ENCODE measurements around the gene PITPNB.

PITPNB gene

DNA sequence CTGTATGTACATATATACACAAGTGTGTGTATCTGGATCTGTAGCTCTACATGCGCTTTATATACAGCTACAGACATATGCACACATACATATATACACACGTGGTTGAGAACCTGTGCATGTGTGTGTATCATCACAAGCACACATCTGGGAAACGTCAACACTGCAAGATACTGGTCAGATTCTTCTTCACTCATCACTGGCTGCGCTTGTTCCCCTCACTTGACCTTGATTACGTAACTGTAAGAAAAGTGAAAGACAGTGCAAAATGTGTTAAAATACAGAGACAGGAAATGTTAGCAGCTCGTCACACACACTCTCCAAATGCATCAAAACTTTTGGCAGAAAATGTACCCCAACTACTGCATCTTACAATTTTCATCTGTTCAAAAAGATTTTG, 65.6 kb downstream of the PITPNB start:
- no peak for DNase-seq

GRCh38 chr22:27851974-27852746, 66.9 kb downstream of the PITPNB start:
- DNase-seq = no peak

DNA sequence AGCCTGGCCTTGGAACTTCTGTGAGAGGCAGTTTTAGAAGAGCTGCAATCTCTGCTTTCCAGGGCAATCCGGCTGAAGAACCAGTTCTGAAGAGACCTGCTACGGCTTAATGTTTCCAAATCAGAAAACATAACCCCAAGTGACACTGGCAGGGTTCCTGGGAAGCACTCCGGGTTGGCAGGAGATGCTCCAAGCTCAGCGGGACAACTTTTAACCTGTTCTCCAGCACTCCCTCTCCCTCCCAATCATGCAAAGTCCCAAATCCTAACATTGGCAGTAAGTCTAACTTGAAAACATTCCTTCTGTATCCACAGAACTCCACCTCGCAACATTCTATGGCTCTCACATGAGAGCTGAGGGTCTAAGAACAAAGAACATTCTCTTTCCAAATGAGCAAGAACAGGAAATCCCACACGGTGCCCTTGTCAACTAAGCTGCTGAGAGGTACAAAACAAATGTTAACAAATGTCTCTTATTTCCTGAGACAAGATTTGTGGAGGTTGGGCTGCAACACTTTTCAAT, 69.0 kb downstream of the PITPNB start:
- no peak for DNase-seq

GRCh38 chr22:27848005-27848404, 71.1 kb downstream of the PITPNB start:
- no peak for DNase-seq

DNA sequence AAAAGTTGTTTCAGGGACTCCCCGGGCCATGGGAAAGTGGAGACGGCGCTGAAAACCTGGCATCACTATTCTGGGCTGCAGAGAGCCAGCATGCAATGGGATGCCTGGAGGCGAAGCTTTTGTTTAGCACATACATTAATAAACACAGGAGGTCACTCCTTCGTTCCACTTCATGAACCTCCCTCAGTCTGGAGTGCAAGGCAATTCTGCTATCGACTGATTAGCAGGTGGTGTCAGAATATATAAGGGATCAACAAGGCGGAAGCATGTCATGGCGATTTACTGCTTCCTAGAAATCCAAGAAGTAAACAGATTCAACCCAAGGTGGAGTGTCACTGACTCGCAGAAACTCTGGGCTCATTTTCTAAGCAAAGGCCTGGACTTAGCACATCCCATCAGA, 72.1 kb downstream of the PITPNB start:
- DNase-seq = no peak

DNA sequence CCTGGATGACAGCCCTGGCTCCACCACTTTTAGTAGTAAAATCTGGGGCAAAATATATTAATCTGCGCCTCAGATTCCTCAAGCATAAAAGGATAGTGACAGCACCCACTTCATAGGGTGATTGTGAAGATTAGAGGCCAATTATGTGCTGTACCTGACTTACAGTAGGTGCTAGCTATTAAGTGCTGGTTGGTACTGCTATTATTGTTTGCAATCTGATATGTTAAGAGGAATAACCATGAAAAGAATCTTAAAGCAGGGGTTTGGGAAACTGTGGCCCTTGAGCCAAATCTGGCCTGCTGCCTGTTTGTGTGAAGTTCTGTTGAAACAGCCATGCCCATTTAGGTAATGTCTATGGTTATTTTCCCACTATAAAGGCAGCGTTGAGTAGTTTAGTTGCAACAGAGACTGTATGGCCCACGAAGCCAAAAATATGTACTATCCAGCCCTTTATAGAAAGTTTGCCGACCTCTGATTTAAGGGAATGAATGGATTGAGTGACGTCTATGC, 72.8 kb downstream of the PITPNB start:
- DNase-seq = no peak

DNA sequence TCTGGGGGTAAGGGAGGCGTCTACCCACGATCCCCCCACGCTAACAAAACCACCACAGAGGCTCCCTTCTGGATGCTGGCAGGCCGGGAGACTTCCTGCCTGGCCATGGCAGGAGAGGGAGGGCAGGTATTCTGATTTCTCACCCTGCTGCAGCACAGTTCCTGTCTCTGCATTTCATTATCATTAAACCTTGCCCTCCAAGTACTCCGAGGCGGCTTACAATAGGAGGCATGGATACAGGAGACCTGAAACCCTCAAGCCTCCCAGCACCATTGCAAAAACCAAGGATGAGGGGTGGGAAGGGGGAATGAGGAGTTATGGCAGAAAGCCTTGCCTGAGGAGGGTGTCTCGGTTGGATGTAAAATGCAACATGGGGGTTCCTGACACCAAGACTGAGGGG, 73.4 kb downstream of the PITPNB start:
- no peak for DNase-seq

DNA sequence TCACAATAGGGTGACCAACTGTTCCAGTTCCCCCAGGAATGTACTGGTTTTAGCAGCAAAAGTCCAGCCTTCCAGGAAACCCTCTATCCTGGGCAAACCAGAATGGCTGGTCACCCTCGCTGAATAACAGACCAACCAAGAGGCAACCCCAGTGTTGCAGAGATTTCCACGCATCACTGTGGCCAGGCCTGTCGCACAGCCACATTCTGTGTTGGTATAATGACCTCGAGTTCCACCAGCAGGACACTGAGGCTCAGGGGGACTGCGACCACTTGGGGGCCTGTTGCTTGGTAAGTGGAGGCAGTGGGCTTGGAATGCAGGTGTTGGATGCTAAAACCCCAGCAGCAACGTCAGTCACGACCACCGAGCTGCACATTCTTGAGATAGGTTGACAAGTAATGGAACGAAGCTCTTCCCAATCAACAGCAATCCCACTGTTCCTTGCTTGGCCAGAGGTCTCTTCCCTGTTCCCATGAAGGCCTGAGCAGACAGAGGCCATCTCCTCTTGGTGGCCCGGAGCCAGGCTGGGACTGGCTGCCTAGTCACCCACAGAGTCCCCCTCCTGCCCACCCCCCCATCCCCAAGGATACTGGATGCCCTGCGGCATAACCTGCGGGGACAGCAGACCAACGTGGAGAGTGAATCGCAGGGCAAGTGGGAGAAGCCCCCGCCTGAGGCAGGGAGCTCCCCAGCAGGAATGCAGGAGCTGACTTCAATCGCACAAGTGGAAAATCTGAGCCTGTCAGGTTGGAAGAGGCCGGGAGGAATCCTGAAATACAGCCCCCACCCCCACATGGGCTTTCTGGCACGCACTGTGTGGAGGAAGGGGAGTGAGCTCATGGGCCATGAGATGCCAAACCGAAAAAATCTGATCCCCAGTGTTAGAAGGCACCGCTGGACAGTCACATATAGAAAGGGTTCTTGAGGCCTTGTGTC, 74.1 kb downstream of the PITPNB start:
- DNase-seq = no peak

DNA sequence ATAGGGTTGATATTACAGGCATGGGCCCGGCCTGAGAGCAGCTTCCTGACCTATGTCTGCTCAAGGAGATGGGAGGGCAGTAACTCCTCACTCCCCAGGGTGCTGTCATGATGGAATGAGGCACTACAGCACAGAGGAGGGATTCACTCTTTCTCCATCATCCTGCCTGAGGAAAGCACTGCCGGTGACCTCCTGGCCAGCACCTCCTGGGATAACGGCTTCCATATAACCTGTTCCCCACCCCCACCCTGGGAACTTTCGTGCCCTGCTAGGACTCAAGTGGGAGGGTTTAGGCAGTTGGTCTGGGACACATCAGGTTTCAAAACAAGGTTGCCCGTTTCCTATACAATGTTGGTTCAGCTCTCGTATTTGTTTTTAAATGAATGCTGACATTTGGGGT, 74.8 kb downstream of the PITPNB start:
- no peak for DNase-seq

DNA sequence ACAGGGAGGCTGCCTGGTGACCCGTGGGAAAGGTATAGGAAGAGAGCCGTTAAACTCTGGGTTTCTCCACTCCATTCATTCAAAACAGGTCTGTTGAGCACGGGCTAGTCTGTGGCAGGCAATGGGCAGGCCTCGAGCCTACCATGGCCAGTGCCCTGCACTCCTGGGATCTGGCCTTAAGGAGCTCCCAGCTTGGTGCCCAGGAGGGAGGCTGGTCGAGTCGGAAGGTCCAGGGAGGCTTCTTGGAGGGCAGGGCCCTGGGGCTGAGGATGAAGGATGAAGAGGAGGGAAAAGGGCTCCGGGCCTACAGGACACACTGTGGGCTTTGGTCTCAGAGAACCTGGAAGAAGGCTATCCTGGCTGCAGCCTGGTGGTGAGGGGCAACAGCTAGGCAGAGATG, 75.6 kb downstream of the PITPNB start:
- no peak for DNase-seq

DNA sequence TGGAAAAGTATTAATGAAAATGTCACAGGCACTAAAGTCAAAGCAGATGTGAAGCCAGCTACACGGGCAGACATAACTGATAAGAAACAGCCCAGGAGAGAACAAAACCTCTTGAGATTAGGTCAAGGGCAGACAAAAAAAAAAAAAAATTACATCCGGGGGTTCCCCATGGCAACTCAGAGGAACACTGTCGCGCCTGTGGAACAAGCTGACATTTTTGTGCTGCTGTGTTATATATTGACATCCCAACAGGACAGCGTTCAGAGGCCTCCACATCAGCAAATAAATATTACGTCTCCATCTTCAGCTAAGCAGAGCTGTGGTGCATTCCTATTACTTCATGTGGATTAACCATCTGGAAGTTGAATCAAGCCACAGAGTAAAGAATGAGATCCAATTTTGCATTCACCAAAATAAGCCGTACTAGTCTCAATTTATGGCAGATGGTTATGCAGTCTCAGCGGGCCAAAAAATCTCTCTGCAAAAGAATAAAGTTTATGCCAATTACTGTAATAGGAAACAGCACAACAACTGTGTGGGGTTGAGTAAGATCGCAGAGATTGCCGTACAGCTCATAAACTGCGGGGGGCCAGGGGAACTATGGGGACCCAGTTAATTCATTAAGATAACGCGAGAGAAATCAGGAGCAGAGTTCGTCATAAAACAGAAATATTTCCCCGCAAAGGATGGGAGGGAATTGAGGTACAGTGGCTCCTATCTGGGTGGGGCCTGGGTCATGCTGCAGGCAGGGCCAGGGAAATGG, 76.2 kb downstream of the PITPNB start:
- DNase-seq = no peak

DNA sequence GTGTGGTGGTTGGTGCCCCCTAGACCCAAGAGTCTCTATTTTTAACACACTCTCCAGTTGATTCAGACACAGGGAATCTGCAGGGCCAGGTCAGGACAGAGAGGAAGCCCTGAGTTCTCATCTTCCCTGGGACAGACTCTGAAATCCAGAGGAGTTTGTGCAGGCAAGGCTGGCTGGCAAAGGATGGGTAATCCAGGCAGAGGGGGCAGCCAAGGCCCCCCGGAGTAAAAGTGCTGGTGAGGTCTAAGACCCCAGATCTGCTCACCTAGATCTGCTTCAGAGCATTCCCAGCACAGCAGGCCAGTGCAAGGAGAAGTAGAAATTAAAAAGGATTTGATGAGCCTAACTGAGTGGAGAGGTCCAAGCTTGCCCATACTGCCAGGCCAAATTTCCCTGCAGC, 76.9 kb downstream of the PITPNB start:
- no peak for DNase-seq

DNA sequence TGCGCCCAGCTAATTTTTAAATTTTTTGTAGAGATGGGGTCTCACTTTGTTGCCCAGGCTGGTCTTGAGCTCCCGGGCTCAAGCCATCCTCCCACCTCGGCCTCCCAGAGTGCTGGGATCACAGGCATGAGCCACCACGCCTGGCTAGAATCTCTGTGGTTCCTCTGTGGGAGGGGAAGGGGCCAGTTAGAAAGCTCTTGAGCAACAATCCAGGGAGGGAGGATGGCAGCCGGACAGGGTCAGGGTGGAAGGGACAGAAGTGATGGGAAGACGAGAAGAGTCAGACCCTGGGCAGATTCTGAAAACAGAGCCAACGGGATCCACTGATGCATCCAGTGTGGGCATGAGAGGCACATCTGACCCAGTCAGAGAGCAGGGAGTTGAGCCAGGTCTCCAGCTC, 78.6 kb downstream of the PITPNB start:
- no peak for DNase-seq

DNA sequence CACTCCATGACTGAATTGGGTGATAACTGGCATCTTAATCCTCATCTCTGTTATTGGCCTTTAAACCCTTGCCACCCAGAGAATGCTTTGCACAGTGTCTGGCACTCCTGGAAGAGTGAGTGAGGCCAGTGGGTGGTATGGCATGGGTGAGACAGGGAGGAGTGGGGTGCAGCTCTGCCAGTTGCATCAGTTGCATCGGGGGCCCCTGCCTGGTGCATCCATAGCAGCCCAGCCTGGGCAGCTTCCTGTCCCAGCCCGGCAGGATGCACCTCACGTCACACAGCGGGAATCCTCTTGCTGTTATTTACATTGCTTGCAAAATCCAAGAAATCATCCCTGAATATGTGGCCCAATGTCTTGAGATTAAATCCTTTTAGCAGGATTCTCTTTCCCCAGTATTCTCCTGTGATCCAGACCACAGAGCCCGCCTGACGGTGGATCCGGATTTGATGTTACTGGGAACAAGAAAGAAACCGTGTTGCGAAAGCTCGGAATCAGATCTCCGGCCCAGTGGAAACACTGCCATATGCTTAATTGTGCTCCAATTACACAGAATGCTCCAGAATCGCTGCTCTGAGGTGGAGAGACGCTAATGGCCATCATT, 79.9 kb downstream of the PITPNB start:
- DNase-seq = no peak

DNA sequence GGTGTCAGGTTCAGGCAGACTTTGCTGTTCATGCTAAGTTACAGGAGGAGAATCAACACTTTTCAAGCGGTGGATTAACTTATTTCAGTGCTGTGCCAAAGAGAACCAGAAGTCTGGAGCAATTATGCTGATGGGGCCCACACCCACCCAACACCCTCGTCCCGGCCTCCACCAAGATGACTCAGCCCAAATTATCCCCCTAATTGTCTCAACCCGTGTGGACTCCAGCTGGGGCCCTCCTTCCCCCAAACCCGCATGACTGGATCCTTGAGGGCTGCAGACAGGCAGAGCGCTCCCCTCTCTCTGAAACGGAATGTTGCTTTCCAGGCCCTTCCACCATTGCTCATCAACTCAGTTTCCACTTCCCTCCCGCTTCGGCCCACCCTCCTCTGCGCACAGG, 82.9 kb downstream of the PITPNB start:
- no peak for DNase-seq

- no peak for DNase-seq
Observed at GRCh38 chr22:27835446-27835845, 83.6 kb downstream of the PITPNB start.

- no peak for DNase-seq
Observed at GRCh38 chr22:27834364-27835185, 84.5 kb downstream of the PITPNB start.

DNA sequence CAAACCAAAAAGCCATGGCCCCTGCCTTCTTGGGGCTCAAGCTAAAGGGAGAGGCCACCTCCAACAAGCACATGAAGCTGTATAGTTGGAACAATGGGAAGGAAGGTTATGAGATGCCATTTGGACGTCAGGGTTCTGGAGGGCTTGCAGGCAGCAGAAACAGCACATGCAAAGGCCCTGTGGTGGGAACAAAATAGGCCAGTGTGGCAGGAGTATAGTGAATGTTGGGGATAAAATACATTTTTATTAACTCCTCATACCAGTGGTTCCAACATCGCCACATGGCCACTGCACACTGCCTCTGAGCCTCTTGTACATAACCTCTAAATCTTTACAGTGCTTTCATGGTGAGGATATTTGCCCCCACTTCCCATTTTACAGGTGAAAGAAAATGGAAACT, 85.3 kb downstream of the PITPNB start:
- DNase-seq = no peak

DNA sequence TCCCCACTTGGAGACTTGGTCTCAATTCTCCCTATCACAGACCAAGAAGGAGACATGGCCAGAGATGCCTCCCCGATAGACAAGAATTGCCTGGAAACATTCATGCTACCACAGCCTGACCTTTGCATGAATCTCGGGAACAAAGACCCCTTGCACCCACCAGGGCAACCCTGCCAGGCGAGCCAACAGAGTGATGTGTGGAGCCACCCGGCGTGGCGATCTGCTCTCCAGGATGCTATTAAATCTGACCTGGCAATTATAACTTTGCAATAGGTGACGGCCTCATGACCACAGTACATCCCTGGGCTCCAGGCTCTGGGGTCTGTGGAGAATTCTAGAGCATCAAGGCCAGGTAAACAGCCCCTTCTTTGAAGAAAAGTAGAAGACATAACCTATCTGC, 86.5 kb downstream of the PITPNB start:
- DNase-seq = no peak

DNA sequence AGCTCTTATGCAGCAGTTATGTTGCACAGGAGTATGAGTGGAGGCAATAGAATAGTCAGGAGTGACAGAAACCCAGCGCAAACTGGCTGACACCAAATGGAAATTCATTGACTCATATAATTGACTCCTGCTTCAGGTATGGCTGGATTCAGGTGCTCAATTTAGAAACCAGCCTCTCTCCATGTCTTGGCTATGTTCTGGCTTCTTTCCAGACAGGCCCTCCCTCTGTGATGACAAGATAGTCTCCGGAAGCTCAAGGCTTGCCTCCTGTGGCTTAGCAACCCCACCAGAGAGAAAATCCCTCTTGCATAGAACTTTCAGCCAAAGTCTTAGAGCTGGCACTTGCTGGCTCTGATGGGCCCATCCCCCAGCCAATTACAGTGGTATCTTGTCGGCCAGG, 89.4 kb downstream of the PITPNB start:
- no peak for DNase-seq
